Vagina (tissue), 2 donors: ENCODE results near the gene ENTPD8. TPM values are rescaled to one million over a fixed set of nuclear protein-coding genes. Genes with fewer than 3 reads are reported as not detected.

Source experiments
- DNase-seq, 2 donors: peaks; one replicate each; pipeline ENCODE4 v3.0.0-alpha.2; 2017; ENCODE audit errors: extremely low spot score in 2 of 2
- H3K27ac ChIP-seq: fragments of 200-600 bp; sonication (generic); one replicate; pipeline ENCODE4 v1.5.1; 2019
- H3K27me3 ChIP-seq: fragments of 200-600 bp; sonication (generic); one replicate; pipeline ENCODE4 v1.5.1; 2019
- H3K36me3 ChIP-seq, 2 donors: fragments of 200-600 bp; sonication (generic); one replicate each; pipeline ENCODE4 v1.5.1; 2017 to 2019
- H3K4me1 ChIP-seq: fragments of 200-600 bp; sonication (generic); one replicate; pipeline ENCODE4 v1.5.1; 2019
- H3K4me3 ChIP-seq, 2 donors: fragments of 200-600 bp; sonication (generic); 1 replicate in 1 of 2; 2 replicates in 1 of 2; pipeline ENCODE4 v1.5.1; 2016 to 2019
- H3K9me3 ChIP-seq: fragments of 200-600 bp; sonication (generic); one replicate; pipeline ENCODE4 v1.5.1; 2019
- POLR2A ChIP-seq, 2 donors: fragments of 450-650 bp; IDR thresholded peaks; one replicate each; pipeline ENCODE4 v1.6.1; 2017; ENCODE audit warnings: antibody characterized with exemption in 2 of 2, mild to moderate bottlenecking in 2 of 2, moderate library complexity in 2 of 2
- POLR2AphosphoS5 ChIP-seq, 2 donors: sonication (generic); formaldehyde crosslinking; IDR thresholded peaks; one replicate each; pipeline ENCODE4 v1.9.0; 2017; ENCODE audit warnings: antibody characterized with exemption in 2 of 2, mild to moderate bottlenecking in 2 of 2, low read depth in 1 of 2; ENCODE audit not compliant: insufficient read depth in 1 of 2
- intact Hi-C: fragments of 100-400 bp; cut with DNase I; formaldehyde crosslinking; loops from one replicate; pipeline ENCODE4 v1.15.1; 2023
- total RNA-seq: library from RNA; depleted of rRNA; stranded (reverse); fragments of >200 nt; gene quantifications from one replicate; pipeline ENCODE4 v1.2.3, GENCODE V29; 2016
- TF ChIP-seq, protein P1 (sequence below), 3 experiments: fragments of 450-650 bp in 2 of 3; fragments of 200-600 bp in 1 of 3; sonication (generic) in 1 of 3; IDR thresholded peaks; one replicate each; pipeline ENCODE4 v1.5.1; 2017 to 2019; ENCODE audit warnings: antibody characterized with exemption in 3 of 3, mild to moderate bottlenecking in 2 of 3, moderate library complexity in 2 of 3

Gene ENTPD8
- total RNA-seq, 1 donor from 2014 or later = not detected

- intact Hi-C loops = loop anchor here (10.0 kb wide), 1 partner anchor 252 kb away; no protein-coding TSS in a partner anchor
- peak overlapping the region; percentile 1 for H3K27ac ChIP-seq
Observed at GRCh38 chr9:137416563-137417151, 24.5 kb downstream of the ENTPD8 start.

GRCh38 chr9:137416006-137416562 is 25.1 kb downstream of the ENTPD8 start:
- Histone ChIP-seq H3K27me3 (no peaks in the 10 kb centered on the region), H3K9me3 (no peaks in the 10 kb centered on the region), H3K4me1 (peaks cover 19% of the 10 kb centered on the region), H3K4me3 (no peak overlapping the region), H3K27ac (no peak overlapping the region), H3K36me3 (no peaks in the 10 kb centered on the region)
- intact Hi-C loops = loop anchor here (10.0 kb wide), 1 partner anchor 251 kb away; no protein-coding TSS in a partner anchor
- TF ChIP-seq POLR2A (IDR thresholded peaks at IDR 0.05) = no peak
- no peak for TF ChIP-seq POLR2AphosphoS5 (IDR thresholded peaks at IDR 0.05; ENCODE audit: insufficient read depth in 1 of 2, low read depth in 1 of 2)
- TF ChIP-seq, protein P1, sequence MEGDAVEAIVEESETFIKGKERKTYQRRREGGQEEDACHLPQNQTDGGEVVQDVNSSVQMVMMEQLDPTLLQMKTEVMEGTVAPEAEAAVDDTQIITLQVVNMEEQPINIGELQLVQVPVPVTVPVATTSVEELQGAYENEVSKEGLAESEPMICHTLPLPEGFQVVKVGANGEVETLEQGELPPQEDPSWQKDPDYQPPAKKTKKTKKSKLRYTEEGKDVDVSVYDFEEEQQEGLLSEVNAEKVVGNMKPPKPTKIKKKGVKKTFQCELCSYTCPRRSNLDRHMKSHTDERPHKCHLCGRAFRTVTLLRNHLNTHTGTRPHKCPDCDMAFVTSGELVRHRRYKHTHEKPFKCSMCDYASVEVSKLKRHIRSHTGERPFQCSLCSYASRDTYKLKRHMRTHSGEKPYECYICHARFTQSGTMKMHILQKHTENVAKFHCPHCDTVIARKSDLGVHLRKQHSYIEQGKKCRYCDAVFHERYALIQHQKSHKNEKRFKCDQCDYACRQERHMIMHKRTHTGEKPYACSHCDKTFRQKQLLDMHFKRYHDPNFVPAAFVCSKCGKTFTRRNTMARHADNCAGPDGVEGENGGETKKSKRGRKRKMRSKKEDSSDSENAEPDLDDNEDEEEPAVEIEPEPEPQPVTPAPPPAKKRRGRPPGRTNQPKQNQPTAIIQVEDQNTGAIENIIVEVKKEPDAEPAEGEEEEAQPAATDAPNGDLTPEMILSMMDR (IDR thresholded peaks at IDR 0.05) = no peak
- no peak for DNase-seq

More at GRCh38 chr9:137416563-137417151, 24.5 kb downstream of the ENTPD8 start:
- peak overlapping the region in 1 of 2 donors; percentile 35 for H3K4me3 ChIP-seq
- no peaks in the 10 kb centered on the region for H3K9me3 ChIP-seq
- peaks cover 18% of the 10 kb centered on the region for H3K4me1 ChIP-seq
- H3K36me3 ChIP-seq = no peaks in the 10 kb centered on the region
- TF ChIP-seq POLR2AphosphoS5 (IDR thresholded peaks at IDR 0.05; ENCODE audit: insufficient read depth in 1 of 2, low read depth in 1 of 2) (no peak), POLR2A (IDR thresholded peaks at IDR 0.05) (no peak)
- TF ChIP-seq, protein P1 (IDR thresholded peaks at IDR 0.05) = no peak
- no peak for DNase-seq
- no peaks in the 10 kb centered on the region for H3K27me3 ChIP-seq

DNA sequence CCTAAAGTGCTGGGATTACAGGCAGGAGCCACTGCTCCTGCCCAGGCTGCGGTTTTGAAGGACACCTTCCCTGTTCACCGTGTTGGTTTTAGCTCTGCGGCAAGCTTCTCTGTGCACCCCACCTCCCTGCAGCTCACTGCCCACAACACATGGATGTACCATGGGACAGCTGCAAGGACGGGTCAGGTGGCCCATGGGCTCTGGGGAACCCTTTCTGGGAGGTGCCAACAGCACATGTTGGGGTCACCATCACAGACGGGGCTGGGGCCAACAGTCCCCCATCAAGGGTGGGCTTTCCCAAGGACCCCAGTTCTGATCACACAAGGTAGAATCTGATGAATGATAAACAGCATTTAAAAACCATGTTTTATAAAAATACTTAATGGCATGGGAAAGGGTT is 25.7 kb downstream of the ENTPD8 start:
- Histone ChIP-seq H3K36me3 (no peaks in the 10 kb centered on the region), H3K27ac (no peak overlapping the region), H3K4me3 (no peak overlapping the region), H3K27me3 (no peaks in the 10 kb centered on the region), H3K9me3 (no peaks in the 10 kb centered on the region), H3K4me1 (peaks cover 25% of the 10 kb centered on the region)
- intact Hi-C loops = loop anchor here (10.0 kb wide), 1 partner anchor 251 kb away; no protein-coding TSS in a partner anchor
- TF ChIP-seq POLR2AphosphoS5 (IDR thresholded peaks at IDR 0.05; ENCODE audit: insufficient read depth in 1 of 2, low read depth in 1 of 2) = no peak
- TF ChIP-seq POLR2A (IDR thresholded peaks at IDR 0.05) = no peak
- TF ChIP-seq, protein P1 (IDR thresholded peaks at IDR 0.05) = no peak
- no peak for DNase-seq

DNA sequence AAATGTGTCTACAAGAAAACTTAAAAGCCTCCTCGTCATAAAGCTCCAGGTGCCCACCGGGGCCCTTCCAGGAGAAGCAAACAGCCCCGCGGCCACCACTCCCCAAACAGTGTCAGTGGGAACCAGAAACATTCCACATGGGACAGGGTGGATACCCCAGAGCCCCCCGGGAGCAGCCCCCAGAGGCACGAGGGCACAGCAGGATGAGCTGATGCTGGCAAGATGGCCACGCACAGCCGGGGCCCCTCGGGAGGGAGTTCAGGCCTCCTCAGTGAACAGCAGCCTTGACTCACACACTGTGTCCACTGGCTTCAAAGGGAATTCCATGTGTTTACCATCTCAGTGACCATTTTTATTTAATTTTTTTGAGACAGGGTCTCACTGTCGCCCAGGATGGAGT is 28.7 kb downstream of the ENTPD8 start:
- Histone ChIP-seq H3K36me3 (no peaks in the 10 kb centered on the region), H3K4me1 (peaks cover 30% of the 10 kb centered on the region), H3K9me3 (no peaks in the 10 kb centered on the region), H3K27me3 (no peaks in the 10 kb centered on the region), H3K4me3 (no peak overlapping the region), H3K27ac (peak overlapping the region; percentile 72)
- TF ChIP-seq POLR2AphosphoS5 (IDR thresholded peaks at IDR 0.05; ENCODE audit: insufficient read depth in 1 of 2, low read depth in 1 of 2) (no peak), POLR2A (IDR thresholded peaks at IDR 0.05) (no peak)
- TF ChIP-seq, protein P1 (IDR thresholded peaks at IDR 0.05) = no peak
- no peak for DNase-seq
- intact Hi-C loops = loop anchor here (10.0 kb wide), 1 partner anchor 248 kb away; no protein-coding TSS in a partner anchor
